Measurements from ENCODE around the gene MED13L.

Gene MED13L

GRCh38 chr12:116313194-116313927 is 35.9 kb upstream of the MED13L start:
- Mint-ChIP-seq H3K4me3 (no peak overlapping the region), H3K9me3 (peaks cover 9% of the 10 kb centered on the region), H3K4me1 (ENCODE audit: low read depth) (peaks cover 9% of the 10 kb centered on the region), H3K36me3 (ENCODE audit: low read depth) (no peaks in the 10 kb centered on the region), H3K27ac (no peak overlapping the region), H3K27me3 (ENCODE audit: low read depth) (peaks cover 3% of the 10 kb centered on the region)
- DNase-seq (ENCODE audit: low spot score), result no peak

- Mint-ChIP-seq H3K9me3 (peaks cover 9% of the 10 kb centered on the region), H3K4me1 (ENCODE audit: low read depth) (peaks cover 2% of the 10 kb centered on the region), H3K36me3 (ENCODE audit: low read depth) (no peaks in the 10 kb centered on the region), H3K27ac (no peak overlapping the region), H3K27me3 (ENCODE audit: low read depth) (peaks cover 3% of the 10 kb centered on the region), H3K4me3 (no peak overlapping the region)
- no peak for DNase-seq (ENCODE audit: low spot score)
Observed at GRCh38 chr12:116310082-116310481, 32.6 kb upstream of the MED13L start.

- H3K36me3 Mint-ChIP-seq (ENCODE audit: low read depth), result no peaks in the 10 kb centered on the region
- H3K27me3 Mint-ChIP-seq (ENCODE audit: low read depth), result peaks cover 3% of the 10 kb centered on the region
- H3K9me3 Mint-ChIP-seq, result peaks cover 9% of the 10 kb centered on the region
- H3K27ac Mint-ChIP-seq, result no peak overlapping the region
- peaks cover under 1% of the 10 kb centered on the region for H3K4me1 Mint-ChIP-seq (ENCODE audit: low read depth)
- no peak overlapping the region for H3K4me3 Mint-ChIP-seq
- no peak for DNase-seq (ENCODE audit: low spot score)
Observed at GRCh38 chr12:116309343-116309742, 31.9 kb upstream of the MED13L start.

- Mint-ChIP-seq H3K9me3 (peaks cover 9% of the 10 kb centered on the region), H3K4me1 (ENCODE audit: low read depth) (no peaks in the 10 kb centered on the region), H3K27me3 (ENCODE audit: low read depth) (peaks cover 3% of the 10 kb centered on the region), H3K27ac (no peak overlapping the region), H3K36me3 (ENCODE audit: low read depth) (no peaks in the 10 kb centered on the region), H3K4me3 (no peak overlapping the region)
- DNase-seq (ENCODE audit: low spot score), result no peak
Observed at GRCh38 chr12:116308647-116309046, 31.2 kb upstream of the MED13L start.

- Mint-ChIP-seq H3K9me3 (peaks cover 9% of the 10 kb centered on the region), H3K36me3 (ENCODE audit: low read depth) (no peaks in the 10 kb centered on the region), H3K4me1 (ENCODE audit: low read depth) (no peaks in the 10 kb centered on the region), H3K27ac (no peak overlapping the region), H3K4me3 (no peak overlapping the region), H3K27me3 (ENCODE audit: low read depth) (peaks cover 5% of the 10 kb centered on the region)
- no peak for DNase-seq (ENCODE audit: low spot score)
Observed at GRCh38 chr12:116306968-116307367, 29.5 kb upstream of the MED13L start.

- peaks cover 9% of the 10 kb centered on the region for H3K27me3 Mint-ChIP-seq (ENCODE audit: low read depth)
- no peak overlapping the region for H3K27ac Mint-ChIP-seq
- H3K9me3 Mint-ChIP-seq, result peaks cover 9% of the 10 kb centered on the region
- no peaks in the 10 kb centered on the region for H3K36me3 Mint-ChIP-seq (ENCODE audit: low read depth)
- H3K4me1 Mint-ChIP-seq (ENCODE audit: low read depth), result no peaks in the 10 kb centered on the region
- H3K4me3 Mint-ChIP-seq, result no peak overlapping the region
- no peak for DNase-seq (ENCODE audit: low spot score)
Observed at GRCh38 chr12:116306506-116306905, 29.0 kb upstream of the MED13L start.

GRCh38 chr12:116304621-116305020 is 27.1 kb upstream of the MED13L start:
- H3K36me3 Mint-ChIP-seq (ENCODE audit: low read depth), result no peaks in the 10 kb centered on the region
- H3K27ac Mint-ChIP-seq, result no peak overlapping the region
- H3K4me1 Mint-ChIP-seq (ENCODE audit: low read depth), result no peaks in the 10 kb centered on the region
- DNase-seq (ENCODE audit: low spot score), result no peak
- H3K4me3 Mint-ChIP-seq, result no peak overlapping the region
- peaks cover 5% of the 10 kb centered on the region for H3K9me3 Mint-ChIP-seq
- H3K27me3 Mint-ChIP-seq (ENCODE audit: low read depth), result peaks cover 14% of the 10 kb centered on the region

- H3K27ac Mint-ChIP-seq, result no peak overlapping the region
- no peak for DNase-seq (ENCODE audit: low spot score)
- H3K9me3 Mint-ChIP-seq, result no peaks in the 10 kb centered on the region
- H3K4me1 Mint-ChIP-seq (ENCODE audit: low read depth), result no peaks in the 10 kb centered on the region
- H3K36me3 Mint-ChIP-seq (ENCODE audit: low read depth), result no peaks in the 10 kb centered on the region
- peaks cover 16% of the 10 kb centered on the region for H3K27me3 Mint-ChIP-seq (ENCODE audit: low read depth)
- no peak overlapping the region for H3K4me3 Mint-ChIP-seq
Observed at GRCh38 chr12:116303929-116304328, 26.4 kb upstream of the MED13L start.

GRCh38 chr12:116303066-116303465 is 25.6 kb upstream of the MED13L start:
- no peaks in the 10 kb centered on the region for H3K36me3 Mint-ChIP-seq (ENCODE audit: low read depth)
- no peaks in the 10 kb centered on the region for H3K4me1 Mint-ChIP-seq (ENCODE audit: low read depth)
- no peak for DNase-seq (ENCODE audit: low spot score)
- H3K27ac Mint-ChIP-seq, result no peak overlapping the region
- H3K27me3 Mint-ChIP-seq (ENCODE audit: low read depth), result peaks cover 16% of the 10 kb centered on the region
- no peak overlapping the region for H3K4me3 Mint-ChIP-seq
- no peaks in the 10 kb centered on the region for H3K9me3 Mint-ChIP-seq

- H3K36me3 Mint-ChIP-seq (ENCODE audit: low read depth), result no peaks in the 10 kb centered on the region
- H3K4me1 Mint-ChIP-seq (ENCODE audit: low read depth), result peaks cover 4% of the 10 kb centered on the region
- H3K27me3 Mint-ChIP-seq (ENCODE audit: low read depth), result peaks cover 23% of the 10 kb centered on the region
- peaks cover under 1% of the 10 kb centered on the region for H3K9me3 Mint-ChIP-seq
- no peak overlapping the region for H3K27ac Mint-ChIP-seq
- no peak overlapping the region for H3K4me3 Mint-ChIP-seq
- no peak for DNase-seq (ENCODE audit: low spot score)
Observed at GRCh38 chr12:116302166-116303058, 24.9 kb upstream of the MED13L start.

- Mint-ChIP-seq H3K27ac (no peak overlapping the region), H3K4me3 (no peak overlapping the region), H3K27me3 (ENCODE audit: low read depth) (peaks cover 30% of the 10 kb centered on the region), H3K9me3 (peaks cover 7% of the 10 kb centered on the region), H3K36me3 (ENCODE audit: low read depth) (no peaks in the 10 kb centered on the region), H3K4me1 (ENCODE audit: low read depth) (peaks cover 4% of the 10 kb centered on the region)
- DNase-seq (ENCODE audit: low spot score), result no peak
Observed at GRCh38 chr12:116301621-116302020, 24.1 kb upstream of the MED13L start.

GRCh38 chr12:116299665-116300328 is 22.3 kb upstream of the MED13L start:
- Mint-ChIP-seq H3K9me3 (peaks cover 12% of the 10 kb centered on the region), H3K27ac (no peak overlapping the region), H3K4me3 (no peak overlapping the region), H3K27me3 (ENCODE audit: low read depth) (peaks cover 44% of the 10 kb centered on the region), H3K36me3 (ENCODE audit: low read depth) (no peaks in the 10 kb centered on the region), H3K4me1 (ENCODE audit: low read depth) (peaks cover 4% of the 10 kb centered on the region)
- DNase-seq (ENCODE audit: low spot score), result no peak

- Mint-ChIP-seq H3K4me1 (ENCODE audit: low read depth) (peaks cover 4% of the 10 kb centered on the region), H3K4me3 (no peak overlapping the region), H3K36me3 (ENCODE audit: low read depth) (no peaks in the 10 kb centered on the region), H3K27ac (no peak overlapping the region), H3K9me3 (peaks cover 12% of the 10 kb centered on the region), H3K27me3 (ENCODE audit: low read depth) (peaks cover 49% of the 10 kb centered on the region)
- no peak for DNase-seq (ENCODE audit: low spot score)
Observed at GRCh38 chr12:116299064-116299463, 21.6 kb upstream of the MED13L start.

- peaks cover 53% of the 10 kb centered on the region for H3K27me3 Mint-ChIP-seq (ENCODE audit: low read depth)
- peaks cover 7% of the 10 kb centered on the region for H3K4me1 Mint-ChIP-seq (ENCODE audit: low read depth)
- DNase-seq (ENCODE audit: low spot score), result no peak
- peaks cover 12% of the 10 kb centered on the region for H3K9me3 Mint-ChIP-seq
- H3K27ac Mint-ChIP-seq, result no peak overlapping the region
- H3K4me3 Mint-ChIP-seq, result no peak overlapping the region
- H3K36me3 Mint-ChIP-seq (ENCODE audit: low read depth), result no peaks in the 10 kb centered on the region
Observed at GRCh38 chr12:116298578-116298977, 21.1 kb upstream of the MED13L start.
